Loucy (cell line): ENCODE results near the gene SULT1C4.

Source experiments
- CTCF ChIP-seq: fragments of 200-600 bp; sonication (generic); conservative IDR thresholded peaks from 2 replicates; pipeline ENCODE4 v1.5.1; 2014; ENCODE audit warnings: mild to moderate bottlenecking, antibody characterized with exemption, low read length
- EZH2phosphoT487 ChIP-seq: fragments of 200-600 bp; IDR thresholded peaks from 2 replicates; pipeline ENCODE4 v1.6.1; 2018; ENCODE audit warnings: antibody characterized with exemption, mild to moderate bottlenecking, moderate library complexity, borderline replicate concordance

- TF ChIP-seq CTCF (no peak; the same call in 1 of the 2 replicates), EZH2phosphoT487 (no peak)
These were observed 5.5 kb downstream of the SULT1C4 start for GRCh38 chr2:108383146-108383830.
